K562 treated with DMSO at 1 percent for 4 hours (cell line): ENCODE measurements around the gene OPCML. TPM values are rescaled to one million over a fixed set of nuclear protein-coding genes. Genes with fewer than 3 reads are reported as not detected.

Experiments used
- total RNA-seq: library from RNA; unstranded; fragments of 300-600 nt; gene quantifications from 2 replicates; pipeline ENCODE4 v1.2.3, GENCODE V29; 2022; ENCODE audit not compliant: insufficient read depth

OPCML gene
- not detected in 2 replicates for total RNA-seq

GRCh38 chr11:133531971-133532651 is at the start of gene OPCML:
TSS of gene OPCML (minus strand) at chr11:133532501.

